ELR (cell line): ENCODE data around the gene GOLGA6L9.
"Not testable (repeated sequence)": the region's sequence is repeated elsewhere in the genome, so short reads cannot be mapped to it uniquely, and the experiment has no call there.

Experiments
- DNase-seq: peaks from one replicate; pipeline ENCODE4 v3.0.0-alpha.2; 2015; ENCODE audit warnings: low read depth

GOLGA6L9 gene

GRCh38 chr15:82429693-82430092 lies at the start of gene GOLGA6L9:
Gene GOLGA6L9, plus strand, starts transcription at chr15:82429816. Its CDS starts 264 bp downstream, at chr15:82430080.
- not testable (repeated sequence) for DNase-seq

- not testable (repeated sequence) for DNase-seq
Observed at GRCh38 chr15:82381330-82381955, 48.2 kb upstream of the GOLGA6L9 start.

GRCh38 chr15:82387209-82387608 lies 42.4 kb upstream of the GOLGA6L9 start:
- DNase-seq, result not testable (repeated sequence)

- DNase-seq, result not testable (repeated sequence)
Observed at GRCh38 chr15:82390152-82390551, 39.5 kb upstream of the GOLGA6L9 start.

GRCh38 chr15:82392077-82392476 lies 37.5 kb upstream of the GOLGA6L9 start:
- not testable (repeated sequence) for DNase-seq

GRCh38 chr15:82393671-82394070 lies 35.9 kb upstream of the GOLGA6L9 start:
- peak; percentile 39 for DNase-seq

GRCh38 chr15:82395788-82396187 lies 33.8 kb upstream of the GOLGA6L9 start:
- DNase-seq, result not testable (repeated sequence)

- DNase-seq, result no peak
Observed at GRCh38 chr15:82397817-82398216, 31.8 kb upstream of the GOLGA6L9 start.

- no peak for DNase-seq
Observed at GRCh38 chr15:82398785-82399184, 30.8 kb upstream of the GOLGA6L9 start.

GRCh38 chr15:82399366-82400103 lies 30.1 kb upstream of the GOLGA6L9 start:
- not testable (repeated sequence) for DNase-seq

GRCh38 chr15:82401918-82402317 lies 27.7 kb upstream of the GOLGA6L9 start:
- not testable (repeated sequence) for DNase-seq

GRCh38 chr15:82402341-82402740 lies 27.3 kb upstream of the GOLGA6L9 start:
- DNase-seq, result not testable (repeated sequence)

GRCh38 chr15:82406211-82406610 lies 23.4 kb upstream of the GOLGA6L9 start:
- not testable (repeated sequence) for DNase-seq

- DNase-seq, result not testable (repeated sequence)
Observed at GRCh38 chr15:82410306-82410705, 19.3 kb upstream of the GOLGA6L9 start.

- not testable (repeated sequence) for DNase-seq
Observed at GRCh38 chr15:82411595-82411994, 18.0 kb upstream of the GOLGA6L9 start.

- DNase-seq, result not testable (repeated sequence)
Observed at GRCh38 chr15:82414525-82415191, 15.0 kb upstream of the GOLGA6L9 start.

GRCh38 chr15:82420516-82420915 lies 9.1 kb upstream of the GOLGA6L9 start:
- DNase-seq, result not testable (repeated sequence)

GRCh38 chr15:82420966-82421365 lies 8.7 kb upstream of the GOLGA6L9 start:
- DNase-seq, result not testable (repeated sequence)

- DNase-seq, result not testable (repeated sequence)
Observed at GRCh38 chr15:82427117-82427516, 2.5 kb upstream of the GOLGA6L9 start.

GRCh38 chr15:82445420-82445819 lies 15.8 kb downstream of the GOLGA6L9 start:
- DNase-seq, result not testable (repeated sequence)

- DNase-seq, result not testable (repeated sequence)
Observed at GRCh38 chr15:82457336-82457735, 27.7 kb downstream of the GOLGA6L9 start.

GRCh38 chr15:82465629-82466028 lies 36.0 kb downstream of the GOLGA6L9 start:
- DNase-seq, result not testable (repeated sequence)

GRCh38 chr15:82468205-82468604 lies 38.6 kb downstream of the GOLGA6L9 start:
- not testable (repeated sequence) for DNase-seq
